ENCODE data around the gene MAP2K7.

DNA sequence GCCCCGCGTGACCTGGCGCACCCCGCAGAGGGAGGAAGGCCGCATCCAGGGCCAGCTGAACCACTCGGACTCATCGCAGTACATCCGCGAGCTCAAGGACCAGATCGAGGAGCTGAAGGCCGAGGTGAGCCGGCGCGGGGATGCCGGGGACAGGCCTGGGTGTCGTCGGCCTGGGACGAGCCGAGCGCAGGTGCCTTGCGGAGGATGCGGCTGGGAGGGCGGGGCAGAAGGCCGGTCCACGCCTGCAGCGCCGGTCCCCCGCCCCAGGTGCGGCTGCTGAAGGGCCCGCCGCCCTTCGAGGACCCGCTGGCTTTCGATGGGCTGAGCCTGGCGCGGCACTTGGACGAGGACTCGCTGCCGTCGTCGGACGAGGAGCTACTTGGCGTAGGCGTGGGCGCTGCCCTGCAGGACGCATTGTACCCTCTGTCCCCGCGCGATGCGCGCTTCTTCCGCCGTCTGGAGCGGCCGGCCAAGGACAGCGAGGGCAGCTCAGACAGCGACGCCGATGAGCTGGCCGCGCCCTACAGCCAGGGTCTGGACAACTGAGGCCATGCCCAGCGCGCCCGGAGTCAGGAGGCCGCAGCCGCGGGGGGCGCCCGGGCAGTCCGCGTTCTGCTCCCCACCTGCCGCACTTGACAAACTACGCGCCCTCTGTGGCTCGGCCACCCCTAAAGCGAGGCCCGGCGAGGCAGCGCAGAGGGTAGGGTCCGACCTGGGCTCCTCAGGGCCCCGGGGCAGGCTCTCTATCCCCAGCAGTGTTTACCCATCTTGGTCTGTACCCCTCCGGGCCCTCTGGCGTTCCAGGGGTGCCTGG, 40.3 kb upstream of the MAP2K7 start:
- TF ChIP-seq, protein P1, sequence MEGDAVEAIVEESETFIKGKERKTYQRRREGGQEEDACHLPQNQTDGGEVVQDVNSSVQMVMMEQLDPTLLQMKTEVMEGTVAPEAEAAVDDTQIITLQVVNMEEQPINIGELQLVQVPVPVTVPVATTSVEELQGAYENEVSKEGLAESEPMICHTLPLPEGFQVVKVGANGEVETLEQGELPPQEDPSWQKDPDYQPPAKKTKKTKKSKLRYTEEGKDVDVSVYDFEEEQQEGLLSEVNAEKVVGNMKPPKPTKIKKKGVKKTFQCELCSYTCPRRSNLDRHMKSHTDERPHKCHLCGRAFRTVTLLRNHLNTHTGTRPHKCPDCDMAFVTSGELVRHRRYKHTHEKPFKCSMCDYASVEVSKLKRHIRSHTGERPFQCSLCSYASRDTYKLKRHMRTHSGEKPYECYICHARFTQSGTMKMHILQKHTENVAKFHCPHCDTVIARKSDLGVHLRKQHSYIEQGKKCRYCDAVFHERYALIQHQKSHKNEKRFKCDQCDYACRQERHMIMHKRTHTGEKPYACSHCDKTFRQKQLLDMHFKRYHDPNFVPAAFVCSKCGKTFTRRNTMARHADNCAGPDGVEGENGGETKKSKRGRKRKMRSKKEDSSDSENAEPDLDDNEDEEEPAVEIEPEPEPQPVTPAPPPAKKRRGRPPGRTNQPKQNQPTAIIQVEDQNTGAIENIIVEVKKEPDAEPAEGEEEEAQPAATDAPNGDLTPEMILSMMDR (IDR thresholded peaks at IDR 0.05): no peak
- no peak for TF ChIP-seq POLR2A (IDR thresholded peaks at IDR 0.05)
- TF ChIP-seq EP300 (IDR thresholded peaks at IDR 0.05; ENCODE audit: low read depth): no peak

All from transverse colon (tissue), 3 donors.